H1 (cell line): ENCODE measurements around the gene CACNB4. TPM values are rescaled to one million over a fixed set of nuclear protein-coding genes. Genes with fewer than 3 reads are reported as not detected.

Experiments
- BACH1 ChIP-seq: IDR thresholded peaks from 2 replicates; pipeline ENCODE4 v1.6.1; 2012; ENCODE audit warnings: low read length, improper control_type of control experiment
- polyA plus RNA-seq, 7 experiments: library from polyadenylated mRNA; depleted of rRNA in 3 of 7; stranded (reverse) in 5 of 7; unstranded in 2 of 7; fragments of >200 nt in 5 of 7; fragments of 200-250 nt in 2 of 7; gene quantifications; 1 replicate in 5 of 7; 2 replicates in 1 of 7; 4 replicates in 1 of 7; pipeline versions ENCODE4 v1.2.1 to v1.2.3, GENCODE V29; 2011 to 2013; ENCODE audit warnings: missing spikeins in 2 of 7, mixed read lengths in 2 of 7
- total RNA-seq: library from RNA; stranded (reverse); fragmentation: NEBNext Ultra II Directional; extraction: Animal tissue kit (Norgen Biotek cat#: 25700); gene quantifications from 2 replicates; pipeline ENCODE4 v1.2.1, GENCODE V29; 2021
- TF ChIP-seq, protein P1 (sequence below): fragments of 300-600 bp; sonication (generic); IDR thresholded peaks from 2 replicates; pipeline ENCODE4 v1.7.1; 2012; ENCODE audit warnings: low read length, moderate library complexity, mild to moderate bottlenecking, inconsistent platforms; ENCODE audit not compliant: insufficient replicate concordance

The CACNB4 gene
- total and polyA plus RNA-seq, 2 of the 8 experiments (the other 6 are each of a cell fraction or from before 2014, with no cell fraction given), result 2.0 to 4.0 TPM

- TF ChIP-seq, protein P1, sequence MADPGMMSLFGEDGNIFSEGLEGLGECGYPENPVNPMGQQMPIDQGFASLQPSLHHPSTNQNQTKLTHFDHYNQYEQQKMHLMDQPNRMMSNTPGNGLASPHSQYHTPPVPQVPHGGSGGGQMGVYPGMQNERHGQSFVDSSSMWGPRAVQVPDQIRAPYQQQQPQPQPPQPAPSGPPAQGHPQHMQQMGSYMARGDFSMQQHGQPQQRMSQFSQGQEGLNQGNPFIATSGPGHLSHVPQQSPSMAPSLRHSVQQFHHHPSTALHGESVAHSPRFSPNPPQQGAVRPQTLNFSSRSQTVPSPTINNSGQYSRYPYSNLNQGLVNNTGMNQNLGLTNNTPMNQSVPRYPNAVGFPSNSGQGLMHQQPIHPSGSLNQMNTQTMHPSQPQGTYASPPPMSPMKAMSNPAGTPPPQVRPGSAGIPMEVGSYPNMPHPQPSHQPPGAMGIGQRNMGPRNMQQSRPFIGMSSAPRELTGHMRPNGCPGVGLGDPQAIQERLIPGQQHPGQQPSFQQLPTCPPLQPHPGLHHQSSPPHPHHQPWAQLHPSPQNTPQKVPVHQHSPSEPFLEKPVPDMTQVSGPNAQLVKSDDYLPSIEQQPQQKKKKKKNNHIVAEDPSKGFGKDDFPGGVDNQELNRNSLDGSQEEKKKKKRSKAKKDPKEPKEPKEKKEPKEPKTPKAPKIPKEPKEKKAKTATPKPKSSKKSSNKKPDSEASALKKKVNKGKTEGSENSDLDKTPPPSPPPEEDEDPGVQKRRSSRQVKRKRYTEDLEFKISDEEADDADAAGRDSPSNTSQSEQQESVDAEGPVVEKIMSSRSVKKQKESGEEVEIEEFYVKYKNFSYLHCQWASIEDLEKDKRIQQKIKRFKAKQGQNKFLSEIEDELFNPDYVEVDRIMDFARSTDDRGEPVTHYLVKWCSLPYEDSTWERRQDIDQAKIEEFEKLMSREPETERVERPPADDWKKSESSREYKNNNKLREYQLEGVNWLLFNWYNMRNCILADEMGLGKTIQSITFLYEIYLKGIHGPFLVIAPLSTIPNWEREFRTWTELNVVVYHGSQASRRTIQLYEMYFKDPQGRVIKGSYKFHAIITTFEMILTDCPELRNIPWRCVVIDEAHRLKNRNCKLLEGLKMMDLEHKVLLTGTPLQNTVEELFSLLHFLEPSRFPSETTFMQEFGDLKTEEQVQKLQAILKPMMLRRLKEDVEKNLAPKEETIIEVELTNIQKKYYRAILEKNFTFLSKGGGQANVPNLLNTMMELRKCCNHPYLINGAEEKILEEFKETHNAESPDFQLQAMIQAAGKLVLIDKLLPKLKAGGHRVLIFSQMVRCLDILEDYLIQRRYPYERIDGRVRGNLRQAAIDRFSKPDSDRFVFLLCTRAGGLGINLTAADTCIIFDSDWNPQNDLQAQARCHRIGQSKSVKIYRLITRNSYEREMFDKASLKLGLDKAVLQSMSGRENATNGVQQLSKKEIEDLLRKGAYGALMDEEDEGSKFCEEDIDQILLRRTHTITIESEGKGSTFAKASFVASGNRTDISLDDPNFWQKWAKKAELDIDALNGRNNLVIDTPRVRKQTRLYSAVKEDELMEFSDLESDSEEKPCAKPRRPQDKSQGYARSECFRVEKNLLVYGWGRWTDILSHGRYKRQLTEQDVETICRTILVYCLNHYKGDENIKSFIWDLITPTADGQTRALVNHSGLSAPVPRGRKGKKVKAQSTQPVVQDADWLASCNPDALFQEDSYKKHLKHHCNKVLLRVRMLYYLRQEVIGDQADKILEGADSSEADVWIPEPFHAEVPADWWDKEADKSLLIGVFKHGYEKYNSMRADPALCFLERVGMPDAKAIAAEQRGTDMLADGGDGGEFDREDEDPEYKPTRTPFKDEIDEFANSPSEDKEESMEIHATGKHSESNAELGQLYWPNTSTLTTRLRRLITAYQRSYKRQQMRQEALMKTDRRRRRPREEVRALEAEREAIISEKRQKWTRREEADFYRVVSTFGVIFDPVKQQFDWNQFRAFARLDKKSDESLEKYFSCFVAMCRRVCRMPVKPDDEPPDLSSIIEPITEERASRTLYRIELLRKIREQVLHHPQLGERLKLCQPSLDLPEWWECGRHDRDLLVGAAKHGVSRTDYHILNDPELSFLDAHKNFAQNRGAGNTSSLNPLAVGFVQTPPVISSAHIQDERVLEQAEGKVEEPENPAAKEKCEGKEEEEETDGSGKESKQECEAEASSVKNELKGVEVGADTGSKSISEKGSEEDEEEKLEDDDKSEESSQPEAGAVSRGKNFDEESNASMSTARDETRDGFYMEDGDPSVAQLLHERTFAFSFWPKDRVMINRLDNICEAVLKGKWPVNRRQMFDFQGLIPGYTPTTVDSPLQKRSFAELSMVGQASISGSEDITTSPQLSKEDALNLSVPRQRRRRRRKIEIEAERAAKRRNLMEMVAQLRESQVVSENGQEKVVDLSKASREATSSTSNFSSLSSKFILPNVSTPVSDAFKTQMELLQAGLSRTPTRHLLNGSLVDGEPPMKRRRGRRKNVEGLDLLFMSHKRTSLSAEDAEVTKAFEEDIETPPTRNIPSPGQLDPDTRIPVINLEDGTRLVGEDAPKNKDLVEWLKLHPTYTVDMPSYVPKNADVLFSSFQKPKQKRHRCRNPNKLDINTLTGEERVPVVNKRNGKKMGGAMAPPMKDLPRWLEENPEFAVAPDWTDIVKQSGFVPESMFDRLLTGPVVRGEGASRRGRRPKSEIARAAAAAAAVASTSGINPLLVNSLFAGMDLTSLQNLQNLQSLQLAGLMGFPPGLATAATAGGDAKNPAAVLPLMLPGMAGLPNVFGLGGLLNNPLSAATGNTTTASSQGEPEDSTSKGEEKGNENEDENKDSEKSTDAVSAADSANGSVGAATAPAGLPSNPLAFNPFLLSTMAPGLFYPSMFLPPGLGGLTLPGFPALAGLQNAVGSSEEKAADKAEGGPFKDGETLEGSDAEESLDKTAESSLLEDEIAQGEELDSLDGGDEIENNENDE, result no peak
- no peak for TF ChIP-seq BACH1
Measured at GRCh38 chr2:152132306-152132705, 33.5 kb upstream of the CACNB4 start (continued).
